Lower leg skin (tissue), 4 donors: ENCODE results near the gene ZNF573. TPM values are rescaled to one million over a fixed set of nuclear protein-coding genes. Genes with fewer than 3 reads are reported as not detected.
A peak's percentile ranks its signal among the peaks of the same experiment; 100 is the strongest.
"Not testable (repeated sequence)": the region's sequence is repeated elsewhere in the genome, so short reads cannot be mapped to it uniquely, and the experiment has no call there.

Experiments
- DNase-seq, 2 donors: peaks; one replicate each; pipeline ENCODE4 v3.0.0-alpha.2; 2019; ENCODE audit warnings: low spot score in 2 of 2
- H3K4me3 ChIP-seq: fragments of 200-600 bp; sonication (generic); 2 replicates; pipeline ENCODE4 v1.5.1; 2017; ENCODE audit warnings: mild to moderate bottlenecking, low read depth; ENCODE audit not compliant: poor library complexity, severe bottlenecking
- CTCF ChIP-seq, 3 donors: fragments of 450-650 bp; IDR thresholded peaks; one replicate each; pipeline ENCODE4 v1.5.1; 2016; ENCODE audit warnings: antibody characterized with exemption in 3 of 3, mild to moderate bottlenecking in 3 of 3, moderate library complexity in 2 of 3
- POLR2A ChIP-seq, 2 donors: fragments of 450-650 bp; IDR thresholded peaks; one replicate each; pipeline ENCODE4 v1.6.1; 2016 to 2017; ENCODE audit warnings: antibody characterized with exemption in 2 of 2, mild to moderate bottlenecking in 1 of 2, moderate library complexity in 1 of 2
- WGBS, 2 donors: methylation state at CpG; one replicate each; pipeline ENCODE4 v1.1.5; 2018; 5-methylcytosine and 5-hydroxymethylcytosine counted together
- intact Hi-C: fragments of 100-400 bp; cut with DNase I; formaldehyde crosslinking; loops from one replicate; pipeline ENCODE4 v1.15.0; 2023; ENCODE audit warnings: low total_unique reads
- total RNA-seq, 4 donors: library from RNA; depleted of rRNA; stranded (reverse); fragments of >200 nt; gene quantifications; one replicate each; pipeline ENCODE4 v1.1.0, GENCODE V29; 2016

The ZNF573 gene
- total RNA-seq, result 1 to 10 TPM; 3.9 to 9.4 (median 6.4) TPM

- peak; percentile 89 to 96 for DNase-seq
- WGBS, 2 donors, result 0 to 1% methylated on average over 47 of the region's 47 CpGs
- TF ChIP-seq POLR2A (IDR thresholded peaks at IDR 0.05), result no peak
- TF ChIP-seq CTCF (IDR thresholded peaks at IDR 0.05), result no peak
- peak within 1 kb of the TSS; percentile 82 for H3K4me3 ChIP-seq
- intact Hi-C loops, result no loop called here
Observed at GRCh38 chr19:37779127-37780005, at the start of gene ZNF573. ZNF573 (minus strand) TSS chr19:37779586; CDS start chr19:37773729, 5,857 bp downstream.

GRCh38 chr19:37817180-37817981, 38.0 kb upstream of the ZNF573 start:
- peak overlapping the region; percentile 20 for H3K4me3 ChIP-seq
- intact Hi-C loops, result no loop called here
- peak in 1 of 2 donors; percentile 29 for DNase-seq
- no peak for TF ChIP-seq CTCF (IDR thresholded peaks at IDR 0.05)
- no peak for TF ChIP-seq POLR2A (IDR thresholded peaks at IDR 0.05)
- WGBS, 2 donors, result 2 to 4% methylated on average over 39 to 42 of the region's 60 CpGs

GRCh38 chr19:37815611-37816010, 36.2 kb upstream of the ZNF573 start:
- H3K4me3 ChIP-seq, intact Hi-C loops, DNase-seq: not testable (repeated sequence)
- 64 to 77% methylated on average over 5 of the region's 5 CpGs for WGBS, 2 donors

GRCh38 chr19:37813340-37813739, 34.0 kb upstream of the ZNF573 start:
- H3K4me3 ChIP-seq, result no peak overlapping the region
- intact Hi-C loops, result no loop called here
- 82 to 90% methylated on average over 2 of the region's 2 CpGs for WGBS, 2 donors
- no peak for DNase-seq
- TF ChIP-seq POLR2A (IDR thresholded peaks at IDR 0.05) (no peak), CTCF (IDR thresholded peaks at IDR 0.05) (no peak)

- no peak for DNase-seq
- no peak overlapping the region for H3K4me3 ChIP-seq
- no peak for TF ChIP-seq CTCF (IDR thresholded peaks at IDR 0.05)
- TF ChIP-seq POLR2A (IDR thresholded peaks at IDR 0.05), result no peak
- 94 to 97% methylated on average over 5 of the region's 5 CpGs for WGBS, 2 donors
- intact Hi-C loops, result no loop called here
Observed at GRCh38 chr19:37809366-37809765, 30.0 kb upstream of the ZNF573 start.

- TF ChIP-seq POLR2A (IDR thresholded peaks at IDR 0.05) (no peak), CTCF (IDR thresholded peaks at IDR 0.05) (no peak)
- whole genome bisulfite sequencing, 2 donors, result 72 to 81% methylated on average over 7 of the region's 7 CpGs
- DNase-seq, result no peak
- no peak overlapping the region for H3K4me3 ChIP-seq
- intact Hi-C loops, result no loop called here
Observed at GRCh38 chr19:37803249-37803840, 24.0 kb upstream of the ZNF573 start.
